ENCODE data around the gene RNF32.

Gene RNF32

GRCh38 chr7:156677374-156678054, 36.9 kb downstream of the RNF32 start:
- TF ChIP-seq, protein P1, sequence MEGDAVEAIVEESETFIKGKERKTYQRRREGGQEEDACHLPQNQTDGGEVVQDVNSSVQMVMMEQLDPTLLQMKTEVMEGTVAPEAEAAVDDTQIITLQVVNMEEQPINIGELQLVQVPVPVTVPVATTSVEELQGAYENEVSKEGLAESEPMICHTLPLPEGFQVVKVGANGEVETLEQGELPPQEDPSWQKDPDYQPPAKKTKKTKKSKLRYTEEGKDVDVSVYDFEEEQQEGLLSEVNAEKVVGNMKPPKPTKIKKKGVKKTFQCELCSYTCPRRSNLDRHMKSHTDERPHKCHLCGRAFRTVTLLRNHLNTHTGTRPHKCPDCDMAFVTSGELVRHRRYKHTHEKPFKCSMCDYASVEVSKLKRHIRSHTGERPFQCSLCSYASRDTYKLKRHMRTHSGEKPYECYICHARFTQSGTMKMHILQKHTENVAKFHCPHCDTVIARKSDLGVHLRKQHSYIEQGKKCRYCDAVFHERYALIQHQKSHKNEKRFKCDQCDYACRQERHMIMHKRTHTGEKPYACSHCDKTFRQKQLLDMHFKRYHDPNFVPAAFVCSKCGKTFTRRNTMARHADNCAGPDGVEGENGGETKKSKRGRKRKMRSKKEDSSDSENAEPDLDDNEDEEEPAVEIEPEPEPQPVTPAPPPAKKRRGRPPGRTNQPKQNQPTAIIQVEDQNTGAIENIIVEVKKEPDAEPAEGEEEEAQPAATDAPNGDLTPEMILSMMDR (IDR thresholded peaks at IDR 0.05) = no peak
- H3K4me3 ChIP-seq = no peak overlapping the region
- no peak overlapping the region for H3K27ac ChIP-seq
- DNase-seq (ENCODE audit: low spot score) = no peak

DNA sequence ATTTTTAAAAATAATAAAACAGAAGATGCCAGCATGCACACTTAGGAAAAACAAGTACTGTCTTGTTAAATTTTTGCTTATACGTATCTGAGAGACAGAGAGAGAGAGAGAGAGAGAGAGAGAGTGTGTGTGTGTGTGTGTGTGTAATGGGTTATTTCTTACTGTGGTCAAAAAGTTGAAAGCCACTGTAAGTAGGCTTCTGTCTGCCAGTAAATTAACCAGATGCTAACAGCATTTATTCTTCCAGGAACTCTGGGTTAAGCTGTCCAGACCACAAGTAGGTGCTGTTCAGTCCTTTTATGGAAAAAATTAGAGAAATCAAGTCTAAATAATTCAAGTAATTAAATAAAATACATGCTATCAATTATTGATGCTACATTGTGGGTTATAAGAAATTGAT, 39.7 kb downstream of the RNF32 start:
- no peak for DNase-seq (ENCODE audit: low spot score)
- TF ChIP-seq, protein P1 (IDR thresholded peaks at IDR 0.05) = no peak
- H3K4me3 ChIP-seq = no peak overlapping the region
- H3K27ac ChIP-seq = no peak overlapping the region

GRCh38 chr7:156682928-156683327, 42.4 kb downstream of the RNF32 start:
- no peak overlapping the region for H3K27ac ChIP-seq
- TF ChIP-seq, protein P1 (IDR thresholded peaks at IDR 0.05) = no peak
- no peak for DNase-seq (ENCODE audit: low spot score)

GRCh38 chr7:156684251-156684650, 43.7 kb downstream of the RNF32 start:
- no peak for DNase-seq (ENCODE audit: low spot score)

More at GRCh38 chr7:156682928-156683327, 42.4 kb downstream of the RNF32 start:
- H3K4me3 ChIP-seq = no peak overlapping the region

GRCh38 chr7:156684661-156685060, 44.1 kb downstream of the RNF32 start:
- no peak for DNase-seq (ENCODE audit: low spot score)
- H3K4me3 ChIP-seq = no peak overlapping the region
- no peak overlapping the region for H3K27ac ChIP-seq
- TF ChIP-seq, protein P1 (IDR thresholded peaks at IDR 0.05) = no peak

More at GRCh38 chr7:156684251-156684650, 43.7 kb downstream of the RNF32 start:
- H3K4me3 ChIP-seq = no peak overlapping the region
- TF ChIP-seq, protein P1 (IDR thresholded peaks at IDR 0.05) = no peak
- no peak overlapping the region for H3K27ac ChIP-seq

GRCh38 chr7:156691764-156692163, 51.2 kb downstream of the RNF32 start:
- Histone ChIP-seq H3K27ac (no peak overlapping the region), H3K4me3 (no peak overlapping the region)
- no peak for DNase-seq (ENCODE audit: low spot score)
- TF ChIP-seq, protein P1 (IDR thresholded peaks at IDR 0.05) = no peak

- Histone ChIP-seq H3K27ac (no peak overlapping the region), H3K4me3 (no peak overlapping the region)
- no peak for DNase-seq (ENCODE audit: low spot score)
- TF ChIP-seq, protein P1 (IDR thresholded peaks at IDR 0.05) = no peak
These were observed 52.3 kb downstream of the RNF32 start for GRCh38 chr7:156692849-156693248.
